IPS-NIHi11 (cell line): ENCODE results near the gene TMEM62.
"Not testable (repeated sequence)": the region's sequence is repeated elsewhere in the genome, so short reads cannot be mapped to it uniquely, and the experiment has no call there.

Source experiments
- DNase-seq: peaks from one replicate; pipeline ENCODE4 v3.0.0; 2012; ENCODE audit warnings: mixed read lengths, low spot score

The TMEM62 gene

GRCh38 chr15:43210172-43210745 is 76.9 kb downstream of the TMEM62 start:
- no peak for DNase-seq

GRCh38 chr15:43210807-43211206 is 77.4 kb downstream of the TMEM62 start:
- no peak for DNase-seq

- no peak for DNase-seq
These were observed 77.9 kb downstream of the TMEM62 start for GRCh38 chr15:43211224-43211735.

GRCh38 chr15:43212299-43212698 is 78.9 kb downstream of the TMEM62 start:
- no peak for DNase-seq

- DNase-seq: no peak
These were observed 79.6 kb downstream of the TMEM62 start for GRCh38 chr15:43212951-43213350.

- DNase-seq: no peak
These were observed 80.1 kb downstream of the TMEM62 start for GRCh38 chr15:43213466-43213865.

- DNase-seq: no peak
These were observed 80.8 kb downstream of the TMEM62 start for GRCh38 chr15:43214169-43214568.

GRCh38 chr15:43214592-43215295 is 81.4 kb downstream of the TMEM62 start:
- DNase-seq: no peak

- no peak for DNase-seq
These were observed 82.6 kb downstream of the TMEM62 start for GRCh38 chr15:43215961-43216360.

GRCh38 chr15:43218908-43219706 is 85.7 kb downstream of the TMEM62 start:
- peak; percentile 84 for DNase-seq

GRCh38 chr15:43219929-43220928 is 86.8 kb downstream of the TMEM62 start:
- DNase-seq: no peak

GRCh38 chr15:43220991-43221403 is 87.6 kb downstream of the TMEM62 start, which contains the start of gene EPB42:
TSS of gene EPB42 (minus strand) at chr15:43221018. CDS start at chr15:43220825, 193 bp downstream.
- no peak for DNase-seq

GRCh38 chr15:43221422-43221821 is 88.0 kb downstream of the TMEM62 start:
- DNase-seq: no peak

- DNase-seq: peak; percentile 68
These were observed 92.0 kb downstream of the TMEM62 start for GRCh38 chr15:43225201-43225949.

- not testable (repeated sequence) for DNase-seq
These were observed 92.5 kb downstream of the TMEM62 start for GRCh38 chr15:43225950-43226255.

GRCh38 chr15:43226436-43227305 is 93.3 kb downstream of the TMEM62 start:
- no peak for DNase-seq

- DNase-seq: no peak
These were observed 96.6 kb downstream of the TMEM62 start for GRCh38 chr15:43229977-43230376.

- DNase-seq: no peak
These were observed 97.3 kb downstream of the TMEM62 start for GRCh38 chr15:43230640-43231115.

GRCh38 chr15:43232289-43232874 is 99.0 kb downstream of the TMEM62 start:
- no peak for DNase-seq
